Memory B cell (primary cell): ENCODE data around the gene GMPR2.
"Not testable (repeated sequence)": the region's sequence is repeated elsewhere in the genome, so short reads cannot be mapped to it uniquely, and the experiment has no call there.

ENCODE experiments used
- ATAC-seq: fragments of 150-1000 bp; cut with Tn5 transposase; 2 replicates; pipeline ENCODE4 v1.10.0; 2021; ENCODE audit warnings: low read depth, mild to moderate bottlenecking, moderate library complexity
- DNase-seq, 2 donors: peaks; one replicate each; pipeline ENCODE4 v3.0.0; 2022; ENCODE audit warnings: low spot score in 2 of 2
- H3K27ac Mint-ChIP-seq: one replicate; pipeline ENCODE4 v1.8.0; 2022; ENCODE audit warnings: mild to moderate bottlenecking, moderate library complexity, mixed read lengths
- H3K27me3 Mint-ChIP-seq: one replicate; pipeline ENCODE4 v1.8.0; 2022; ENCODE audit warnings: mixed read lengths
- H3K36me3 Mint-ChIP-seq: one replicate; pipeline ENCODE4 v1.8.0; 2022; ENCODE audit warnings: mild to moderate bottlenecking, mixed read lengths
- H3K4me1 Mint-ChIP-seq: one replicate; pipeline ENCODE4 v1.8.0; 2022; ENCODE audit warnings: mixed read lengths
- H3K4me3 Mint-ChIP-seq: one replicate; pipeline ENCODE4 v1.8.0; 2022; ENCODE audit warnings: mild to moderate bottlenecking, moderate library complexity, mixed read lengths
- H3K9me3 Mint-ChIP-seq: one replicate; pipeline ENCODE4 v1.8.0; 2022; ENCODE audit warnings: mixed read lengths

The GMPR2 gene

DNA sequence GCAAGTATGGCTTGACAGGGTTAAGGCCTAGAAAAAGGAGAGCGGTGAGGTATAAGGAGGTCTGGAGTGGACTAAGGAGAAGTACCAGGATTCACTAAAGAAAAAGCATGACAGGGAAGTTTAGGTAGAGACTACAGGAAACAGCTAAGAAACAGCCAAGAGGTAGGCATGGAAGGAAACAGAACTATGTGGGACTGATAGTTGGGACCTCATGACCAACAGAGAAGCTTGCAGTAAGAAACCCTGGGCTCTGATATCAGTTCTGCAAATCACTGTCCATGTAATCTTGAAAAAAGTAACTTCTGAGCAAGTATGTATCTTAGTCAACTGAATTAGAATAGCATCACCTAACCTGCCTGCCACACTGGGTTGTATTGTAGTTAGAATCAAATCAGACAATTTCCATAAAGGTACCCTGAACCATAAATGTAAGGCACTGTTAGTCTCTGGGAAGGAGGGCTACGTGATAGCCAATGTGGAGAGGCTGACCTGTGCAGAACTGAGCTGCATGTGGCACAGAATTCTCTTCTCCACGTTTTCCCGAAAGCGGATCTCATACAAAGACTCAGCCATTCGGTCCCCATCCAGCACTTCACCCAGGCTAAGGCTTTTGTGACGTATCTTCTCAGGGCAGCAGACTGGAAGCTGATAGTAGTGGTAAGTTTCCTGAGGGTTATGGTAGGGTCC is 38.4 kb upstream of the GMPR2 start:
- H3K36me3 Mint-ChIP-seq: peaks cover 16% of the 10 kb centered on the region
- H3K4me1 Mint-ChIP-seq: peaks cover 39% of the 10 kb centered on the region

GRCh38 chr14:24194873-24195185 is 37.9 kb upstream of the GMPR2 start:
- Mint-ChIP-seq H3K4me1 (peaks cover 38% of the 10 kb centered on the region), H3K4me3 (peak overlapping the region; percentile 95), H3K27me3 (no peaks in the 10 kb centered on the region), H3K36me3 (peaks cover 17% of the 10 kb centered on the region), H3K9me3 (no peaks in the 10 kb centered on the region), H3K27ac (peak overlapping the region; percentile 99)
- ATAC-seq (no peak), DNase-seq (no peak)

More for the DNA sequence above, 38.4 kb upstream of the GMPR2 start:
- Mint-ChIP-seq H3K4me3 (peak overlapping the region; percentile 95), H3K9me3 (no peaks in the 10 kb centered on the region), H3K27ac (peak overlapping the region; percentile 99), H3K27me3 (no peaks in the 10 kb centered on the region)
- ATAC-seq (no peak), DNase-seq (no peak)

- peak; percentile 87 for ATAC-seq
- Mint-ChIP-seq H3K9me3 (no peaks in the 10 kb centered on the region), H3K36me3 (peaks cover 18% of the 10 kb centered on the region), H3K27me3 (no peaks in the 10 kb centered on the region), H3K4me1 (peaks cover 35% of the 10 kb centered on the region), H3K27ac (peak within 1 kb of the TSS; percentile 99), H3K4me3 (peak within 1 kb of the TSS; percentile 95)
- peak; percentile 88 to 94 for DNase-seq
Observed at GRCh38 chr14:24195186-24196070, 37.3 kb upstream of the GMPR2 start, which contains the start of gene TM9SF1. Gene TM9SF1 (minus strand): TSS chr14:24195441. CDS start chr14:24195019, 422 bp downstream.

DNA sequence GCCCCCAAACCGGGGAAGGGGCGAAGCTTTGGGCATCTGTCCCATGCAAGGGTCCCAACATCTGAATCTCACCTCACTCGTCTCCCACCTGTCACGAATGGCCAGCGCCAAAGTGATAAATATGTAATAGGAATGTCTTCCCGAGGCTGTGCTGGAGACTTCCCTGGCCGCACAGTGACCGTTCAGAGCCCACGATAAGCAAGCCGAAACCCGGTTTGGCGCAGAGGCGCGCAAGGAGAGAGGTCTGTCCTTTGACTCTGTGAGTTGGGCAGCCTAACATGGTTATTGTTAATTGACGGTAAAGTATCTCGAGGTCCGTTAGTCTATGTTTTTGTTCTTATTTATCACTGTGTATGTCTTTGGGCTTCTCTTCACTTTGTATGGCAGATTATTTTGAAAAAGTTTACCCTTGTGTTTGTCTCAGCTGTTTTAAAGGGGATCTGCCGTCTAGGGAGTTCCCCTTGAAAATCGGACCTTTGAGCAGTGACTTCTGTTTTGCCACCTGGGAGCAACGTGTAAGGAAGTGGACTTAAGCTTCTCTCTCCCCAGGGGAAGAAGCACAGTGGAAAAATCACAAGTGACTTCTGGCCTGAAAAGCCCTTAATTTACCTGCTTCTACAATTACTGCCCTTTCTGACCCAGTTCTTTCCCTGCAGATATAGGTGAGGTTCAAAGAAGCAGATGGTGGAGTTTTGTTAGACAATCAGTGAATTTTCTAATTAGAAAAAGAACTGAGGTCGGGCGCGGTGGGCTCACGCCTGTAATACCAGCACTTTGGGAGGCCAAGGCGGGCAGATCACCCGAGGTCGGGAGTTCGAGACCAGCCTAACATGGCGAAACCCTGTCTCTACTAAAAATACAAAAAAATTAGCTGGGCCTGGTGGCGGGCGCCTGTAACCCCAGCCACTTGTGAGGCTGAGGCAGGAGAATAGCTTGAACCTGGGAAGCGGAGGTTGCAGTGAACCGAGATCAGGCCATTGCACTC is 36.4 kb upstream of the GMPR2 start:
- no peaks in the 10 kb centered on the region for H3K27me3 Mint-ChIP-seq
- peaks cover 20% of the 10 kb centered on the region for H3K36me3 Mint-ChIP-seq
- ATAC-seq (peak; percentile 12), DNase-seq (no peak)
- H3K4me3 Mint-ChIP-seq: peak overlapping the region; percentile 95
- peak overlapping the region; percentile 99 for H3K27ac Mint-ChIP-seq
- H3K9me3 Mint-ChIP-seq: no peaks in the 10 kb centered on the region
- H3K4me1 Mint-ChIP-seq: peaks cover 37% of the 10 kb centered on the region

- no peak for ATAC-seq
- Mint-ChIP-seq H3K9me3 (no peaks in the 10 kb centered on the region), H3K4me3 (peak overlapping the region; percentile 95), H3K36me3 (peaks cover 25% of the 10 kb centered on the region), H3K27me3 (no peaks in the 10 kb centered on the region), H3K27ac (peak overlapping the region; percentile 99), H3K4me1 (peaks cover 38% of the 10 kb centered on the region)
- no peak for DNase-seq
Observed at GRCh38 chr14:24197056-24197450, 35.7 kb upstream of the GMPR2 start.

DNA sequence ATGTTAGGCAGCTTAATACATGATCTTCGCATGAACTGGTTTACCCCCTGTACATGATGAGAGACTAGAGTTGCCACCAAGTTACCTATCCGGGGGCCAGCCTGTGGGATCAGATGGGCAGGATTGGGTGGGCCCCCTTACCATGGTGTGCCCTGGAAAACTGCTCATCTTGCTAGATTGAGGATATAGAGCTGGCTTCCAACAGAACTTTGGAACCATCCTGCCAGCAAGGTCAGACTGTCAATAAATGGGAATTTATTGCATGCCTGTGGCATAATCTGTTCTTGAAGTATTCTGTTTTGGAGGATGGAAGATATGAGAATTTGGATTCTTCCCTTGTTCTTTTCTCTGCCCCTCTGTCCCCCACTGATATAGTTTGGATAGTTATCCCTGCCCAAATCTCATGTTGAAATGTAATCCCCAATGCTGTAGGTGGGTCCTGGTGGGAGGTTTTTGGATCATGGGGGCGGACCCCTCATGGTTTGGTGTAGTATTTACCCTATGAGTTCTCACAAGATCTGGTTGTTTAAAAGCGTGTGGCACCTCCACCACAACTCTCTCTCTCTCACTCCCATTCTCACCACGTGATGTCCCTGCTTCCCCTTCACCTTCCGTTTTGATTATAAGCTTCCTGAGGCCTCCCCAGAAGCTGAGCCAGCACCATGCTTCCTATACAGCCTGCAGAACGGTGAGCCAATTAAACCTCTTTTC is 33.8 kb upstream of the GMPR2 start:
- Mint-ChIP-seq H3K9me3 (peaks cover 6% of the 10 kb centered on the region), H3K36me3 (peaks cover 28% of the 10 kb centered on the region), H3K27me3 (no peaks in the 10 kb centered on the region), H3K4me3 (no peak overlapping the region), H3K4me1 (peaks cover 39% of the 10 kb centered on the region), H3K27ac (peak overlapping the region; percentile 80)
- DNase-seq (no peak), ATAC-seq (no peak)

GRCh38 chr14:24202538-24202937 is 30.2 kb upstream of the GMPR2 start:
- H3K4me1 Mint-ChIP-seq: peaks cover 36% of the 10 kb centered on the region
- H3K27ac Mint-ChIP-seq: not testable (repeated sequence)

DNA sequence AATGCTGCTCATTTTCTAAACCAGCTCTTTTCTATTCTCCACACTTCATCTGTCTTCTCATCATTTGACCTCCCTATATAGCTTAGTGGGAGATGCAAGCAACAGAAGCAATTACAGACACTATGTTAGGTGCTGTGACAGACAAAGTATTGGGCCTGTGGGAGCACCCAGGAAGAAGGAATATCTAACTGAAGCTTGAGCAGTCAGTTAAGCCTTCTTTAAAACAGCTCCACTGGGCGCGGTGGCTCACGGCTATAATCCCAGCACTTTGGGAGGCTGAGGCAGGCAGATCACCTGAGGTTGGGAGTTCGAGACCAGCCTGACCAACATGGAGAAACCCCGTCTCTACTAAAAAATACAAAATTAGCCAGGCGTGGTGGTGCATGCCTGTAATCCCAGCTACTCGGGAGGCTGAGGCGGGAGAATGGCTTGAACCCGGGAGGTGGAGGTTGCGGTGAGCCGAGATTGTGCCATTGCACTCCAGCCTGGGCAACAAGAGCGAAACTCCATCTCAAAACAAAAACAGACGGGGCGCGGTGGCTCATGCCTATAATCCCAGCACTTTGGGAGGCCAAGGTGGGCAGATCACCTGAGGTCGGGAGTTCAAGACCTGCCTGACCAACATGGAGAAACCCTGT is 29.4 kb upstream of the GMPR2 start:
- Mint-ChIP-seq H3K36me3 (peaks cover 52% of the 10 kb centered on the region), H3K4me1 (peaks cover 35% of the 10 kb centered on the region)
- not testable (repeated sequence) for H3K9me3 Mint-ChIP-seq, ATAC-seq, H3K4me3 Mint-ChIP-seq, DNase-seq, H3K27me3 Mint-ChIP-seq, H3K27ac Mint-ChIP-seq

More at GRCh38 chr14:24202538-24202937, 30.2 kb upstream of the GMPR2 start:
- not testable (repeated sequence) for DNase-seq, H3K9me3 Mint-ChIP-seq, ATAC-seq, H3K27me3 Mint-ChIP-seq, H3K4me3 Mint-ChIP-seq
- peaks cover 50% of the 10 kb centered on the region for H3K36me3 Mint-ChIP-seq

DNA sequence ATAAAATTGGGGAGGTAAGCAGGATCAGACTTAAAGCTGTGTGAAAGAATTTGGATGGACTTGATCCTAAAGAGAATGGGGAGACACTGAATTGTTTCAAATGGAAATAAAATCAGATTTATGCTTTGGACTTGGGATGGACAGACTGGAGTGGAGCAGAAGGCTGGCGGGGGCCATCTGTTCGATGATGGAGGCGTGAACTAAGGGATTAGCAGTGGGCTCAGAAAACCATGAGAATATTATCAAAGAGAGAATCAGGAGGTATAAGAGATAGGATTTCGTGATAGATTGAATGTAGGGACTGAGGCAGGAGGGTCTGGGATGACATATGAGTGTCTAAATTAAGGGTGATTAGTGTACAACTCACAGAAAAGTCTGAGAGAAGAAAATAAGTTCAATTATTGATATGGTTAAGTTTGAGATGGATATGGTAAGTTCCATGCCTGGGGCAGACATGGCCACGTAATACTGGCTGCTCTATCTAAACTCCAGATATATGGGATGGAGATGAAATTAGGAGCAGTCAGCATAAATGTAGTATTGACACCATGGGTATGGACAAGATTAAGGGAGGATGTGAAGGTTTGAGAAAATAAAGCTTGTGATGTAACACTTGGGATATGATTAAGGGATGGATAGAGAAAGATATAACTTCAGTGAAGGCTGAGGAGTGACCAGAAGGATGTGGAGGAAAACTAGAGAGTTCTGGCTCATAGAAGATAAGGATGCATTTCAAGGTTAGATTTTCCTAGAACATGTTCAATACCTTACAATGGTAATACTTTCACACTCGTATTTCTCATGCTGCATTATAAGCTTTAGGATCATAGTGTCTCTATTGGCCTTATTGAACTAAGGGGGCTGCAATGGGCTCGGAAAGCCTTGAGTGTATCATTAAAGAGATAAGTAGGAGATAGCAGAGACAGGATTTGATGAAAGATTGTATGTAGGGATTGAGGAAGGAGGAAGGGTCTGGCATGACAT is 28.3 kb upstream of the GMPR2 start:
- no peak overlapping the region for H3K4me3 Mint-ChIP-seq
- ATAC-seq (no peak), DNase-seq (no peak)
- no peaks in the 10 kb centered on the region for H3K27me3 Mint-ChIP-seq
- peaks cover 25% of the 10 kb centered on the region for H3K4me1 Mint-ChIP-seq
- peak overlapping the region; percentile 5 for H3K27ac Mint-ChIP-seq
- peaks cover 49% of the 10 kb centered on the region for H3K36me3 Mint-ChIP-seq
- H3K9me3 Mint-ChIP-seq: peaks cover 6% of the 10 kb centered on the region

- no peak overlapping the region for H3K27ac Mint-ChIP-seq
- H3K27me3 Mint-ChIP-seq: no peaks in the 10 kb centered on the region
- H3K9me3 Mint-ChIP-seq: peaks cover 6% of the 10 kb centered on the region
- DNase-seq (no peak), ATAC-seq (no peak)
- peaks cover 30% of the 10 kb centered on the region for H3K4me1 Mint-ChIP-seq
- H3K4me3 Mint-ChIP-seq: no peak overlapping the region
- H3K36me3 Mint-ChIP-seq: peaks cover 50% of the 10 kb centered on the region
Observed at GRCh38 chr14:24206260-24207103, 26.2 kb upstream of the GMPR2 start.

DNA sequence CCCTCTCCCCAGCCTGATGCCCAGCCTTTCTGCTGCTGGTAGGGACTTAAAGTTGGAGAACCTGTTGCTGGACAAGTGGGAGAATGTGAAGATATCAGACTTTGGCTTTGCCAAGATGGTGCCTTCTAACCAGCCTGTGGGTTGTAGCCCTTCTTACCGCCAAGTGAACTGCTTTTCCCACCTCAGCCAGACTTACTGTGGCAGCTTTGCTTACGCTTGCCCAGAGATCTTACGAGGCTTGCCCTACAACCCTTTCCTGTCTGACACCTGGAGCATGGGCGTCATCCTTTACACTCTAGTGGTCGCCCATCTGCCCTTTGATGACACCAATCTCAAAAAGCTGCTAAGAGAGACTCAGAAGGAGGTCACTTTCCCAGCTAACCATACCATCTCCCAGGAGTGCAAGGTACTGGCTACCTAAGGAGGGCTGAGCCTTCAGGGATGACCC is 25.6 kb upstream of the GMPR2 start:
- Mint-ChIP-seq H3K36me3 (peaks cover 48% of the 10 kb centered on the region), H3K4me3 (no peak overlapping the region), H3K27me3 (no peaks in the 10 kb centered on the region), H3K4me1 (peaks cover 33% of the 10 kb centered on the region), H3K9me3 (peaks cover 6% of the 10 kb centered on the region), H3K27ac (no peak overlapping the region)
- no peak for DNase-seq
- ATAC-seq: no peak
